Type B pancreatic cell (in vitro differentiated cells): ENCODE results near the gene TGM6. TPM values are rescaled to one million over a fixed set of nuclear protein-coding genes. Genes with fewer than 3 reads are reported as not detected.

Source experiments
- DNase-seq: peaks from one replicate; pipeline ENCODE4 v3.0.0; 2021; ENCODE audit warnings: mixed read lengths; ENCODE audit not compliant: unreplicated experiment; ENCODE audit errors: extremely low spot score
- H3K27ac Mint-ChIP-seq: 2 replicates; pipeline ENCODE4 v1.8.0; 2021; ENCODE audit warnings: mild to moderate bottlenecking, mixed read lengths
- H3K27me3 Mint-ChIP-seq: 2 replicates; pipeline ENCODE4 v1.8.0; 2021; ENCODE audit warnings: mixed read lengths
- H3K36me3 Mint-ChIP-seq: 2 replicates; pipeline ENCODE4 v1.8.0; 2021; ENCODE audit warnings: mixed read lengths
- H3K4me1 Mint-ChIP-seq: one replicate; pipeline ENCODE4 v1.8.0; 2021; ENCODE audit warnings: mixed read lengths; ENCODE audit not compliant: unreplicated experiment
- H3K4me3 Mint-ChIP-seq: 2 replicates; pipeline ENCODE4 v1.8.0; 2021; ENCODE audit warnings: mild to moderate bottlenecking, mixed read lengths
- H3K9me3 Mint-ChIP-seq: 2 replicates; pipeline ENCODE4 v1.8.0; 2021; ENCODE audit warnings: mixed read lengths
- CTCF ChIP-seq: fragments of 200-600 bp; sonication (generic); conservative IDR thresholded peaks from 2 replicates; pipeline ENCODE4 v1.5.0; 2021; ENCODE audit warnings: antibody characterized with exemption, mild to moderate bottlenecking
- total RNA-seq: library from RNA; stranded (reverse); gene quantifications from 2 replicates; pipeline ENCODE4 v1.2.1, GENCODE V29; 2021; ENCODE audit warnings: low replicate concordance

The TGM6 gene
- total RNA-seq, 1 donor from 2014 or later = not detected

- no peaks in the 10 kb centered on the region for H3K27me3 Mint-ChIP-seq
- H3K4me1 Mint-ChIP-seq = no peaks in the 10 kb centered on the region
- DNase-seq = no peak
- no peak for TF ChIP-seq CTCF
- H3K36me3 Mint-ChIP-seq = peaks cover 34% of the 10 kb centered on the region
- no peak overlapping the region for H3K4me3 Mint-ChIP-seq
- H3K27ac Mint-ChIP-seq = no peak overlapping the region
- no peaks in the 10 kb centered on the region for H3K9me3 Mint-ChIP-seq
Measured at GRCh38 chr20:2480381-2480780, 99.7 kb downstream of the TGM6 start.

Other genes starting within 250 kb of the TGM6 start
- 1.4 and 1.5 TPM in 2 replicates for gene TGM3, start 84.9 kb upstream of the TGM6 start, total RNA-seq
- gene SNRPB, start 89.9 kb downstream of the TGM6 start, total RNA-seq = 177 and 193 TPM in 2 replicates
- gene ZNF343, start 128.0 kb downstream of the TGM6 start, total RNA-seq = 10.0 and 16.6 TPM in 2 replicates
- gene TMC2, start 155.7 kb downstream of the TGM6 start, total RNA-seq = not detected in 2 replicates